Endothelial cell (in vitro differentiated cells): ENCODE results near the gene CMTM7. TPM values are rescaled to one million over a fixed set of nuclear protein-coding genes. Genes with fewer than 3 reads are reported as not detected.
A peak's percentile ranks its signal among the peaks of the same experiment; 100 is the strongest.

Experiments
- DNase-seq: peaks from one replicate; pipeline ENCODE4 v3.0.0; 2021; ENCODE audit warnings: low spot score
- H3K27ac Mint-ChIP-seq: one replicate; pipeline ENCODE4 v1.8.0; 2021; ENCODE audit warnings: mixed read lengths, inconsistent platforms; ENCODE audit not compliant: unreplicated experiment
- H3K27me3 Mint-ChIP-seq: one replicate; pipeline ENCODE4 v1.8.0; 2021; ENCODE audit warnings: mild to moderate bottlenecking, moderate library complexity, mixed read lengths, inconsistent platforms; ENCODE audit not compliant: unreplicated experiment
- H3K36me3 Mint-ChIP-seq: one replicate; pipeline ENCODE4 v1.8.0; 2021; ENCODE audit warnings: mild to moderate bottlenecking, low read depth, mixed read lengths, inconsistent platforms; ENCODE audit not compliant: unreplicated experiment
- H3K4me1 Mint-ChIP-seq: one replicate; pipeline ENCODE4 v1.8.0; 2021; ENCODE audit warnings: mild to moderate bottlenecking, mixed read lengths, inconsistent platforms; ENCODE audit not compliant: unreplicated experiment
- H3K4me3 Mint-ChIP-seq: one replicate; pipeline ENCODE4 v1.8.0; 2021; ENCODE audit warnings: mild to moderate bottlenecking, mixed read lengths, inconsistent platforms; ENCODE audit not compliant: unreplicated experiment
- H3K9me3 Mint-ChIP-seq: one replicate; pipeline ENCODE4 v1.8.0; 2021; ENCODE audit warnings: mixed read lengths, inconsistent platforms; ENCODE audit not compliant: unreplicated experiment
- total RNA-seq: library from RNA; stranded (reverse); fragmentation: NEBNext Ultra II Directional; extraction: Animal tissue kit (Norgen Biotek cat#: 25700); gene quantifications from one replicate; pipeline ENCODE4 v1.2.1, GENCODE V29; 2021; ENCODE audit not compliant: unreplicated experiment
- TF ChIP-seq, protein P1 (sequence below): fragments of 200-600 bp; sonication (generic); IDR thresholded peaks from one replicate; pipeline ENCODE4 v1.5.0; 2021; ENCODE audit warnings: antibody characterized with exemption; ENCODE audit not compliant: unreplicated experiment

CMTM7 gene
- total RNA-seq, 1 donor from 2014 or later: 54.4 TPM

DNA sequence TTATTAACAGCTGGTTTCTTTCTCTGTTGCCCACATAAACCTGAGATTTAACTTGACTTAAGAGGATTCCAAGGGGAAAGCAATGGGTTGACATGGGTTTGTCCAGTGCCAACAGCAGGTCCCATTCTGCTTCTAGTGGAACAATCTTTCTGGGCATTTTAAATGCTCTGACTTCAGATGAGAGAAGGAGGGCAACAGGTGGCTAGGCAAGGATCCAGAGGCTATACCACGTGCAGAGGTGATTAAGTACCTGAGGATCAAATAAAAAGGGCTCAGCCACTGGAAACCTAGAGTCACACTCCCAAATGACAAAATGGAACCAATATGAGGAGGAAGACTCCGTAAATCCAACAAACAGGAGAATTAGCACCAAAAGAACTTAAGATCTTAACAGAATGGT, 82.5 kb downstream of the CMTM7 start:
- H3K4me3 Mint-ChIP-seq: no peak overlapping the region
- peaks cover 24% of the 10 kb centered on the region for H3K36me3 Mint-ChIP-seq
- no peaks in the 10 kb centered on the region for H3K27me3 Mint-ChIP-seq
- DNase-seq: no peak
- TF ChIP-seq, protein P1, sequence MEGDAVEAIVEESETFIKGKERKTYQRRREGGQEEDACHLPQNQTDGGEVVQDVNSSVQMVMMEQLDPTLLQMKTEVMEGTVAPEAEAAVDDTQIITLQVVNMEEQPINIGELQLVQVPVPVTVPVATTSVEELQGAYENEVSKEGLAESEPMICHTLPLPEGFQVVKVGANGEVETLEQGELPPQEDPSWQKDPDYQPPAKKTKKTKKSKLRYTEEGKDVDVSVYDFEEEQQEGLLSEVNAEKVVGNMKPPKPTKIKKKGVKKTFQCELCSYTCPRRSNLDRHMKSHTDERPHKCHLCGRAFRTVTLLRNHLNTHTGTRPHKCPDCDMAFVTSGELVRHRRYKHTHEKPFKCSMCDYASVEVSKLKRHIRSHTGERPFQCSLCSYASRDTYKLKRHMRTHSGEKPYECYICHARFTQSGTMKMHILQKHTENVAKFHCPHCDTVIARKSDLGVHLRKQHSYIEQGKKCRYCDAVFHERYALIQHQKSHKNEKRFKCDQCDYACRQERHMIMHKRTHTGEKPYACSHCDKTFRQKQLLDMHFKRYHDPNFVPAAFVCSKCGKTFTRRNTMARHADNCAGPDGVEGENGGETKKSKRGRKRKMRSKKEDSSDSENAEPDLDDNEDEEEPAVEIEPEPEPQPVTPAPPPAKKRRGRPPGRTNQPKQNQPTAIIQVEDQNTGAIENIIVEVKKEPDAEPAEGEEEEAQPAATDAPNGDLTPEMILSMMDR: no peak
- H3K9me3 Mint-ChIP-seq: no peaks in the 10 kb centered on the region
- H3K27ac Mint-ChIP-seq: no peak overlapping the region
- H3K4me1 Mint-ChIP-seq: peaks cover 15% of the 10 kb centered on the region

DNA sequence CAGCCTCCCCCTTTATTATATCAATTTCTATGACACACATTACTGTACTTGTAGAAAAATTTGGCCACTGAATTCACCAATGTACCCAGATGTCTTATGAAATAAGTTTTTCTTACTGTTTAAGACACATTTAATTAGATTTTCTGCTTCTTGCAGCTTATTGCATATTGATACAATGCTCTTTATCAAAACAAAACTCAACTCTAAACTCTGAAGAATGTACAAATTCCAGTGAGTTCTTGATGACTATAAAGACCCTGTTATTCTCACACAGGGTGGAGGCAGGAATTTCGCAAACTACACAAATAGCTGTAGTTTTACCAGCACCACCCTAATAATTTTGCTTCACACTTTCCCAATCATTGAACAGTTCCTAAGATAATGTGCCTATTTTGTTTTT, 89.0 kb downstream of the CMTM7 start:
- H3K27me3 Mint-ChIP-seq: no peaks in the 10 kb centered on the region
- no peak overlapping the region for H3K4me3 Mint-ChIP-seq
- H3K4me1 Mint-ChIP-seq: peaks cover 6% of the 10 kb centered on the region
- no peaks in the 10 kb centered on the region for H3K9me3 Mint-ChIP-seq
- peaks cover 26% of the 10 kb centered on the region for H3K36me3 Mint-ChIP-seq
- TF ChIP-seq, protein P1: no peak
- DNase-seq: no peak
- no peak overlapping the region for H3K27ac Mint-ChIP-seq

DNA sequence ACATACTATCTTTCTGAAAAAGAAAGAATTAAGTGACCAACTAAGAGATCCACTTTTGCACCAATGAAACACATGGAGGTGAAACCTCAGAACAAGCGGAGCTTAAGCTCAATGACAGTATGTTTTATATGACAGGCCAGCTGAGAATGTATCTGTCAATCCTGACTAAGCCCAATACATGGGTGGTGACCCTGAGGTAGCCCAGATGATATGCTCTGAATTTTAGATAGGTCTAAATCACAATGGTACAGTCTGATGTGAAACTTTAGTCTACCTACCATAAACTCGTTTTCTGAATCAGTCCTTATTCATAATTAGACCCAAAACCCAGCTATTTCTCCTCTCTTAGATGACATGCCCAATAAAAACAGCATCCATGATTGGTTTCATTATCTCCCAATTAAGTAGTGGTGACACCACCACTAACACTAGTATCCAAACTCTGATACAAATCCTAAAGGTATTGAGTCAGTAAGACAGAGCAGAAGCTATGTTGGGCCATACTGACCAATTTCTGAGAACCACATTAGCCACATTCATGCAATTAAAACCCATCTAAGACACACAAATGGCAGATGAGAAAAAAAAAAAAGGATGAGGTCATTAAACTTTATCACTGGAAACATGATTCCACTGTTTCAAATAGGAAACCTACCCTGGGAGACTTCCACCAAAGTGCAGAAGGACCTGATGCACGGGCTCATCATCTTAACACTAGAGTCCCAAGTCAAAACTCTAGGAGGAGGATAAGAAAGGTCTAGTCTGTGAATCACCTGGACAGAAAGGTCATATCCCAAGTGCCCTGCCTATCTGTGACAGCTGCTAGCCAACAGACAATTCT, 90.4 kb downstream of the CMTM7 start:
- peak overlapping the region; percentile 27 for H3K27ac Mint-ChIP-seq
- peaks cover 6% of the 10 kb centered on the region for H3K4me1 Mint-ChIP-seq
- peaks cover 34% of the 10 kb centered on the region for H3K36me3 Mint-ChIP-seq
- H3K27me3 Mint-ChIP-seq: no peaks in the 10 kb centered on the region
- TF ChIP-seq, protein P1: no peak
- no peaks in the 10 kb centered on the region for H3K9me3 Mint-ChIP-seq
- no peak for DNase-seq
- H3K4me3 Mint-ChIP-seq: peak overlapping the region; percentile 53

DNA sequence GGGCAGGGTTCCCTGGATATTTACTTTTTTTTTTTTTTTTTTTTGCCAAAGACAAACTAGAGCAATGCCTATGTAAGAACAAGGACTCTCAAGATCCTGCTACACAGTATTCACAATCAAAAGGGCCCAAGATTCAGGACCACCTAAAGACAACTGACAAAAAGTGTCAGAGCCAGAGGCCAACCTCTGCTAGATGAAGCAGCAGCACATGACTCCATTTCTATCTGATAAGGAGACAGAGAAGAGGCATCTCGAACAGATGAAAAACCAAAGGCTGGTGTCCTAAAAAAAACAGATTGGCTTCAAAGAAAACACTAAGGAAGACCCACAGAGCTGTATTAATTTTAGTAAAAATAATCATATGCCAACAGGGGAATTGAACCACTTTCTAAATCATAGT, 91.0 kb downstream of the CMTM7 start:
- Mint-ChIP-seq H3K4me1 (peaks cover 6% of the 10 kb centered on the region), H3K9me3 (no peaks in the 10 kb centered on the region), H3K27ac (peak overlapping the region; percentile 17), H3K36me3 (peaks cover 33% of the 10 kb centered on the region), H3K4me3 (no peak overlapping the region), H3K27me3 (no peaks in the 10 kb centered on the region)
- no peak for DNase-seq
- TF ChIP-seq, protein P1: no peak

DNA sequence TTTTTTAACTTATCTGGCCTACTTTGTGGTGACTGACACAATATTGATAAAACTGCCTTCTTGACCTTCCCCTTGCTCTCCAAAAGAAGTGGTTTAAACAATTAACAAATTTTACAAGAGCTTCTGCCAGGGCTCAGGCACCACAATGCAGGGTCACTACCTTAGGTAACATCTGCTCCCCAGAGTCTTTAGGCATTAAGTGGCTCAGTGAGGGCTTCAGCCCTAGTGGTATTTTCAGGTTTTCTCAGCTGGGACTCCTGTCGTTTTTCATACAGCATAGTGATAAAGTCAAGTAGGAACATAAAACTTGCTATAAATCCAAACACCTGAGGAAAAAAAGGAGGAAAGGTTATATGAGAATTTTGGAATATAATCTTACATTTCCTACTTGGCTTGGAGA, 92.1 kb downstream of the CMTM7 start:
- Mint-ChIP-seq H3K4me1 (peaks cover 6% of the 10 kb centered on the region), H3K9me3 (no peaks in the 10 kb centered on the region), H3K27me3 (no peaks in the 10 kb centered on the region), H3K27ac (peak overlapping the region; percentile 67), H3K4me3 (no peak overlapping the region), H3K36me3 (peaks cover 33% of the 10 kb centered on the region)
- TF ChIP-seq, protein P1: no peak
- no peak for DNase-seq
